Stimulated activated CD4-positive, alpha-beta T cell treated with anti-CD3 and anti-CD28 coated beads, Interleukin-2, amount 100 ng/mL, for 48 hours (primary cell): Measurements from ENCODE around the gene DRD2.

Experiments used
- DNase-seq, 2 donors: peaks; one replicate each; pipeline ENCODE4 v3.0.0-alpha.2; 2020

Gene DRD2

DNA sequence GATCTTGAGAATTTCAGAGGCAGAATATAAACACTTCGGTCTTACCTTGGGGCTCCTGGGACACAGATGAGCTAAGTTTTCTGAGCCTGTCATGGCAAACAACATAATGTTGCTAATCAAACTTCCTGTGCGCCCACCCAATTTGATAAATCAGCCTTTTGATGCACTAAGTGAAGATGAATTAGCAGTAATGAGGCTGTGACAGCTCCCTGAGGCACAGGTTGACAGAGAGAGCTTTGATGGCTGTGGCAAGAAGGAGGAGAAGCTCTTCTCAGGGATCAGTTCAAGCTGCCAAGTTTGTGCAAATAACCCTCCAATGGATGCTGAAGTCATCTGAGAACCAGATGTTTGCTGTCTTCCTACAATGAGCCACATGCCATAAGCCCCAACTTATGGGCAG, 34.4 kb downstream of the DRD2 start:
- DNase-seq = no peak

DNA sequence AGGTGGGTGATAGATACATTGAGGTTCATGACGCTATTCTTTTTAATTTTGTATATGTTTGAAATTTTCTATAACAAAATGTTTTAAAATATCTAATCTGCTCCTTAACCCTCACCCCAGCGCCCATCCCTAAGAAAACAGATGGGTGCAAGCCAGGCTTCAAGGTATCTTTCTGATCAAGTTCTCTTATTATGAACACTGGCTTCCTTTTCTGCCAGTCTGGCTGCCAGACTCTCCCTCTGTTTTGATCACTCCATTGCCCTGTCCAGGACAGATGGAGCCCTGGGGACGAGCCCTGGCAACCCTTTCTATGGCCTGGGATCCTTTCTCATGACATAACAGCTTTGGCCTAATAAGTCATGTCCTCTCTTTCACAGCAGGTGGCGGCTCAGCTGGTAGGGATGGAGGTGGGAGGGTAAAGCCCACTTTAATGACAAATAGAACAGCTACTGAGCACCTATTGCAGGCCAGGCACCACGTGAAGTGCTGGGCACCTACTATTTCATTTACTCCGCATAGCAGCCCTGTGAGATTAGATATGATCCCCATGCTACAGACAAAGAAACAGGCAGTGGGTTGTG, 38.4 kb downstream of the DRD2 start:
- DNase-seq = no peak

DNA sequence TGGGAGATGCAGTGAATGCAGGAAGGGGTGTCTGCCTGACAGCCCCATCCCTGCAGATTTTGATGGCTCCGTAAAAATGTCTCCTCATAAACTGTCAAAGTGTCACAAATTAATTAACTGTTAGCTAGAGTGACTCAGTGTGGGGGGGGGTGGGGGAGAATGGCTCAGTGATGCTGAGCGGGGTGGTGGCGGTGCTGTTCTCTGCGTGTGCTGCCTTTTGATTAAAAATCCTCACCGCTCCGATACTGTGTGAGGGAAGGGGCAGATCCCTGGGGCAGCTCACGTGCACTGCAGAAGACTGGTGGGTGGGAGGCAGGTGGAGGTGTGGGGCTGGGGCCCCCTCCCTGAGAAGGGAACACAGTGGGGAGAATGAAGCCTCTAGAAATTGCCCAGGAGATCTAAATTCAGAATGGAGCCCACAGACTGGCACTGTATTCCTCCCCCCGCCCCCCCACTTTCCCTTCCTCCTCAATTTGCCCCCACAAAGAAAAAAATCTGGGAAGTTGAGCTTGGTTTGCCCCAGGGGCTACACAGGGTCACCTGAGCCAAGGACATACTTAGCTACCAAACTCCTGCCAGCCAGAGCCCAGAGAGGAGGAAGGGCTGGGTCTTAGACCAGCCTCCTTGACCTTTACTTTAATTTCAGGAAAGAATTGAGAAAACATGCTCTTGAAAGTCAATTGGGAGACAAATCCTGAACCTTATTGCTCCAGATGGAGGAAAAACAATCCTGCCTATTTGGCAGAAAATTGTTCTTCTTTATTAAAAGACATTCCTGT, 39.8 kb downstream of the DRD2 start:
- no peak for DNase-seq

DNA sequence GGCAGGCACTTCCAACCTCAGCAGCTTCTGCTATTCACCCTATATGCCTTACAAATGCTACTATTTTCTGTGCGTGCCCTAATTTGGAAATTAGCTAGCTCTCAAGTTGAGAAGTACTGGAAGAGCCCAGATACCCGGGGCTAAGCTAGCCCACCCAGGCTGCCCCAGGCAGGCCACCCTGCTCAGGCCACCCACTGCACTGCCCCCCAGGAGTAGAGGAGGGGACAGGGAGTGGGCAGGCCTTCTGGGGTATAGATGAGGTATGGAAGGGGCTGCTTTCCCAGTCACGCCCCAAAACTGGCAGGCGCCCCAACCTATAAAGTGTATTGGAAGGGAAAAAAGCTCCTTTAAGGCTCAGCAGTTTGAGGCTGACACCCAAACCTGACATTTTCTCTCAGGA, 43.5 kb downstream of the DRD2 start:
- DNase-seq = no peak

DNA sequence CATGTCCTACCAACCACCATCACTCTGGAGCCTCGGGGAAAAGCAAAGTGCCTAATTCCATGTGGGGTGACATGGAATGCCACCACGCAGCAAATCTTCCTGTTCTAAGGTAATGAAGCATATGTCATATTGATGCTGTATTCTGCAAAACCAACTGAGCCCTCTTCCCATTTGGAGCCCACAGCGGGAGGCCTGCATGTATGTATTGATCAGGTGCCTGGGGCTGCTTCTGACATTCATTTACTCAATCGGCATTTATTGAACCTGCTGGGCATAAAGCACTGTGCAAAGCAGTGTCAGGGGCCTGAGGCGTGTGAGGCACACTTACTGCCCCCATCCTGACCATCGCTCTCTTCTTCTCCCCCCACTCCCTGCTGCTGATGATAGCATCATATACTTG, 48.5 kb downstream of the DRD2 start:
- DNase-seq = no peak

DNA sequence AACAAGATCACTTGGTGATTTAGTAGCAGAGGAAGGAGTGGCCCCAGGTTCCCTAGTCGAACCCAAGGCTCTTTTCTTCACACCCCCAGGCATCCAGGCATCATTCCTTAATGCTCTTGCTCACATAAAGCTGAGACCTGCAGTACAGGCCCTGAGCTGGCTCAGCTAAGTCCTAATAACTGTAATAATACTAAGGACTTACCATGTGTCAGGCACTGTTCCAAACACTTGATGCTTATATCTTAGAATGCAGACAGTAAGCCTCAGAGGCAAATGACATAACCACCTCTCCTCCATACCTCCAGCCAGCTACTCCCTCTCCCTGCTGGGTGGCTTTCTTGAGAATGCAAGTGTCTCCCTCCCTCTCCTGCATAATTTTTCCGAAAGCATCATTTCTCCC, 54.4 kb downstream of the DRD2 start:
- no peak for DNase-seq

DNA sequence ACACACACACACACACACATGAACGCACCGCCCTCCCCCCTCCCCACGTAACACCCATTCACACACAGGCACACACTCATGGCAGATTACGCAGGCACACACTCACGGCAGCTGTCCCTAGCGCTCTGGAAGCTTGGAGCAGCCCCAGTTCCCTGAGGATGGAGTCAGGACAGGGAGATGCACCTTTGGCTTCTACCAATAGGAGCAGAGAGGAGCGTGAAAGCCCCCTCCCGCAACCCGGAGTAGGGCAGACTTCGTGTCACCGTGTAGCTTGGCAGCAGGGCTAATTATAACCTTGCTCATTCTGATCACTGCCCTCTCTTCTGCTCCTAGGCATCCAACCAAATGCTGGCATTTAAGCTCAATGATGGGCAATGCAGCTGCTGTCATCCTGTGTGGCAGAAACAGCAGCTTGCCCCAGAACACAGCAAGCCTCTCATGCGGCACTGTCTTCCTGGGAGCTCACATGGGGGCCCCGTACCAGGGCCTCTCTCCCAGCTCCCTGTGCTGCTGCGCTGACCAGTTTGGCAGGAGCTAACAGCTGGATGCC, 55.7 kb downstream of the DRD2 start:
- no peak for DNase-seq

DNA sequence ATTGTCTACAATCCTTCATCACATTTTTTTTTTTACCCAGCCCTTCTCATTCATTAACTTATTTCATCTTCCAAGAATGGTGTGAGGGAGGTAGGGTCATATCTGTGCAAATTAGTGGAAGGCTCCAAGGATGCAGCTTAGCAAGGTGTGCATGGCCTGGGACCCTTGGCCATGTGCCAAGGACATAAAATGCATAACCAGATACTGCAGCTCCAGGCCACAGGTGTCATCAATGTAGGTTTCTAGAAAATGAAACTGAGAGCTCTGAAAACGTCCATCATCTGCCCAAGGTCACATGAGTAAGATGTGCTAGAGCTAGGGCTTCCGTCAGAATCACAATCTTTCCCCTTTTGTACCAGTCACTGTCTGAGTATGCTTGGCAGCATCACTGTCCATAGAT, 57.8 kb downstream of the DRD2 start:
- no peak for DNase-seq

DNA sequence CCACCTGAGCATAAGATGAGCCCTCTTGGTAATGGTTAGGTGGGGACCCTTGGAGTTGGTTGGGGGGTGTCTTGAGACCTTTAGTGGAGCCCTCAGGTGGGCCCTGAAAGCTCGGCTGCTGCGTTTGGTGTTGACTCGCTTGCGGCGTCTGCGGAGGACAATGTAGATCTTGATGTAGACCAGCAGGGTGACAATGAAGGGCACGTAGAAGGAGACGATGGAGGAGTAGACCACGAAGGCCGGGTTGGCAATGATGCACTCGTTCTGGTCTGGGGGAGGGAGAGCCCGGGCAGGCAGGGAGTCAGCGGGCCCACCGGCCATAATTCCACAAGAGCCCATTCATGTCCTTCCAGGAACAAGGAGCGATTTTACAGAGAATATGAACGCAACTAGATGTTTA, 59.9 kb downstream of the DRD2 start:
- no peak for DNase-seq

DNA sequence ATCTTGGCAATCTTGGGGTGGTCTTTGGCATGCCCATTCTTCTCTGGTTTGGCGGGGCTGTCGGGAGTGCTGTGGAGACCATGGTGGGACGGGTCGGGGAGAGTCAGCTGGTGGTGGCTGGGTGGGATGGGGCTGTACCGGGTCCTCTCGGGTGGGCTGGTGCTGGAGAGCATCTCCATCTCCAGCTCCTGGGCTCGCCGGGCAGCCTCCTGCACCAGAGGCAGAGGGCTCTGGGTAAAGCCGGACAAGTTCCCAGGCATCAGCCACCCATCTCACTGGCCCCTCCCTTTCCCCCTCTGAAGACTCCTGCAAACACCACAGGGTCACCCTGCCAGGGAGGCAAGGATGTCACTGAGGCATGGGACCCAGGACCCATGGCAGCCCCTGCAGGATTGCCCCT, 62.5 kb downstream of the DRD2 start:
- no peak for DNase-seq

DNA sequence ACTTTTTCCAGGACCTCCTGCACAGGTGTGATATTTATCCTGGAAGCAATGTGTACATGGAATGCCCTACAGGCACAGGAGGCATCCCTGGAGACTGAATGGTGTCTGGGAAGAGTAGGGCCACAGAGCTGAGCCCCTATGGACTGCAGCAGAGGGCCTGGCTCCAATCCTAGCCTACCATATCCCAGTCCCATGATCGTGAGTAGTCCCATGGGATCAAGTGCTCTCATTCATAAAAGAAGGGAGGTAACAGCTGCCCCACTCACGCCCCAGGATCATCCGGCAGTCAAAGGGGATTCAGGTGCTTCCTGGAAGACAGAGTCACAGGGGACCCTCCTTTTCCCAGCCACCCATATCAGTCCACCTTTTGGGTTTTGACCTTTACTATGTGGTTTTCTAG, 63.7 kb downstream of the DRD2 start:
- DNase-seq = no peak

DNA sequence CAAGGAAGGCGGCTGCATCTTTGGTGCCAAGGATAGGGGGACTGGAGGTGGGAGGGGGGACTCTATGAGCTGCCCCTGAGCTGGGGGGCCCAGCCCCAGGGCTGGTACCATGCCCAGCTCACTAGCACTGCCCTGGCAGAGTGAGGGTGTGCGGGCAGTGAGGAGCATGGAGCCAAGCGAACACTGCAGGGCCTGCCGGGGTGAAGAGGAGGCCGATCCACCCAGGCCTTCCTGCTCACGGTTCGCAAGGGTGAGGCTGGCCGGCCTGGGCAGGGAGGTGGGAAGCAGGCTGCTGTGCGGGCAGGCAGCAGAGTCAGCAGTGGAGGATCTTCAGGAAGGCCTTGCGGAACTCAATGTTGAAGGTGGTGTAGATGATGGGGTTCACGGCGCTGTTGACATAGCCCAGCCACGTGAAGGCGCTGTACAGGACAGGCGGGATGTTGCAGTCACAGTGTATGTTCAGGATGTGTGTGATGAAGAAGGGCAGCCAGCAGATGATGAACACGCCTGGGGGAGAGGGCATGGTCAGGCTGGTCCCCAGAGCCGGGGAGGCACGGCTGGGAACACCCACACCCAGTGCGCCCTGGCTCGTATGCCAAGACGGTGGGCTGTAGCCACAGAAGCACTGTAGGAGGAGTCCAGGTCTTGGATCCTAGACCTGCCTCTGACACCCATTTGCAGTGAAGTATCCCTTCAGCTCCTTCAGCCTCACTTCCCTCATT, 64.6 kb downstream of the DRD2 start:
- DNase-seq = no peak

DNA sequence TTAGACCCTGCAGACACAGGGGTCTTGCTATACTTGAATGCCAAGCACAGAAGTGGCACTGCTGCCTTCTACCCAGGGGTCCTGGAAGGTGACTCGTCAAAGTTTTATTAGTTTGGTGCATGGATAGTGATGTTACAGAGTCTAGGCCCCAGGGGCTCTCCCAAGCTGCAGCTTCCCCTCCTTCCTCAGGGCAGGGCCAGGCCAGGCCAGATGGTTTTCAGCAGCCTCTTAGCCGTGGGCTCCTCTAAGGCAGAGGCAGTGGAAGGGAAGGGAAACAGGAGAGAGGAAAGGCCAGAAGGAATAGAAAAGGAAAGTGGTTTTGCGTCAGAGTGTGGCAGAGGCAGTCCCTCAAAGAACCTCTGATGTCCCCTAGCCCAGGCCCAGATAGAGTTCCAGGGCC, 65.7 kb downstream of the DRD2 start:
- DNase-seq = no peak

DNA sequence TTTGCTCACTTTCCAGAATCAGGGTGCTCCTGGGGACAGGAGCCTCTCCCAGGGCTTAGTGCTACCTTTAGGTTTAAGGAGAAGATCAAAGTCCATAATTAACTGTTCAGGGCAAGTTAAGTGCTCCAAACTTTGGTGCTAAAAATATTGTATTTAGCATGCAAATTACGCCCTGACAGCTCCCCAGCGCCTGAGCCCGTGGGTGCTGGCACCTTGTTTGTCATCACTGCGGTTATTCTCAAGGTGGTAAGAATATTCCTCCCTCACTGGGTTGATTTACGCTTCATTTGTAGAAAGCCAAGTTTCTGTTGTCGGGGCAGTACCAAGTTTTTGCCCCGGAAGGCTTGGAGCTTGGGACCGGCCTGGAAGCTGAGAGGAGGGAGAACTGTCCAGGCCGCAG, 66.3 kb downstream of the DRD2 start:
- DNase-seq = no peak

DNA sequence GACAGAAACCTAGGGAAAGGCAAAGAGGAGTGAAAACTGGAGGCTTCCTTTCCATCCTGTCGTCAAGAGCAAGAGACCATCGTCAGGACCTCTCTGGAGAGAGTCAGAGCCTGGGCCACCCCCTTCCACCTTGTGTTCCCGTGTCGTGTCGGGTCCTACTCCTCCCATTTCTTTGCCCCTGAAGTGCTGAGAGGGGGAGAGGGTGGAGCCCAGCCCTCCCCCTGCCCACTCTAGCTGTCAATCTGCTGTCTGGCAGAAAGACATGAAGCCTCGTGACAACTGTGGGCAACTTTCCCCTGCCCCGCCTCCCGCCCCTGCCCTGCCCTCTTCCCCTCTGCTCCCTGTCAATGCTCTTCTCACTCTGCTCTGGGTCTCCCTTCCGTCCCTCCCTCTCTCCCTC, 67.0 kb downstream of the DRD2 start:
- no peak for DNase-seq

DNA sequence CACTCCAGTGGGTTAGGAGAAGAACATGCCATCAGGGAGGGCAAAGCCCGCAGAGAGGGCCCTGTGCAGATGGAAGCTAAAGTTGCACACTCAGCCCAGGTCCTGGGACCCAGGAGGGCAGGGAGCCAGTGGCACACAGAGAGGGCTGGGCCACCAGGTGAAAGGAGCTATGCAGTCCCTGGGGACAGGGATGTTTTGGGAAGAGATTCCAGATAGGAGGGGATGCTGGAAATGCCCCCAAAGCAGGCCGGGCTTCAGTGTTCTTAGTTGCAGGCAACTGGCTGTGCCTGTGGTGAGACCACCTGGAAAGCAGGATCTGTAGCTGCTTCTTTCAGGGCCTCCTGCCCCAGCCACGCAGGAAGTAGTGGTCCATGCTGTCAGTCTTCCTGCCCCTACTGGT, 68.0 kb downstream of the DRD2 start:
- DNase-seq = no peak

DNA sequence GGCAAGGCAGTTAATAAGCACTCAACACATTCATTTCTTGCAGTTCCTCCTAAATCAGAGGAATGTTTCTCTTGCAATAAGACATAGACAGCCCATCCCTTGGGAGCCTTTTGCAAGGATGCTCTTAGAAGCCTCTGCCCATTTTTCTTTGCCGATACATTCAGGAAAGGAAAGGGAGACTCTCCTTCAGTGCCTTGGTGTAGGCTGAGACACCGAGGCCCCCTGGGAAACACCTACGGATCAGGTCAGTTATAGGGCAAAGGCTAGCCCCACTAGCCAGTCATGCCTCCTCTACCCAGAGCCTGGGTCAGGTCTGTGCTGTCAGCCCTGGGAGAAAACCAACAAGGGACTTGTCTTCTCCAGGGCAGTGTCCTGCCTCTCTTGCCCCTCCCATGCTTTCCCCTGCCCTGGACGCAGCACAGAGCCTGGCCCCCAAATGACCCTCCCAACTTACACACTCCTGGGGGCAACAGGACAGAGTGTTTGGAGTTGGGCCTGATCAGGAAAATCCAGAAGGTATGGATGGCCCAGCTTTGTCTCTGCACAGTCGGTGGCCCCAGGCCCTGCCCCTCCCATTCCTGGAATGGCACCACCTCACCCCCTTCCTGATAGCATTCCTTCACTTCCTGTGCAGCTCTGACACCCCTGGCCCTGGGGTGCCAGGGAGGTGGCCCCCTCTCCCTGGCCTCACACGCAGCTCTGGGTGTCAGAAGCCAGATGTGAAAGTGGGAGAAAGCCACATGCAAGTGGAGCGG, 69.3 kb downstream of the DRD2 start:
- DNase-seq = no peak

DNA sequence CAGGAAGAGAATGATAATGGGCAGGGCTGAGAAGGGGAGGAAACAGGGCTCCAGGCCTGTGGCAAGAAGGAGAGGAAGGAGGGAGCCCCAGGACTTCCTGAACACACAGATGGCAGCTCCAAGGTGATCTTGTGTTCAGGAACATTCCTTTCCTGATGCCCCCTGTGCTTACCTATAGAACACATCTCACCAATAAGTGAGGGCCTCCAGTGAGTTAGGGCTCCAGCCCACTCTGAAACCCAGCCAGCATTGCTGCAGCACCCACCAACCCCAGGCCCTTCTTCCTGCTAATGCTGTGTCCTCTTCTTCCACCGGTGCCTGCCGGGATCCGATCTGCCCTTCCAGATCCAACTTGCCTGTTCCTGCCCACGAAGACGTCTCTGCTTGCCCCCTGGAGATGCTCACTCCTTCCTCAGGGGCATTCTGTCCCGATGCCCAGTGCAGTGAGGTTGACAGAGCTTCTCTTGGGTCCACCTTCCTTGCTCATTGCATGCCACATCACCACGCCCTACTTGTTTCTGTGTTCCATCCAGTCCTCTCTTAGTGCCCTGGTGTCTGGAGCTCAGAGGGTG, 70.3 kb downstream of the DRD2 start:
- DNase-seq = no peak

DNA sequence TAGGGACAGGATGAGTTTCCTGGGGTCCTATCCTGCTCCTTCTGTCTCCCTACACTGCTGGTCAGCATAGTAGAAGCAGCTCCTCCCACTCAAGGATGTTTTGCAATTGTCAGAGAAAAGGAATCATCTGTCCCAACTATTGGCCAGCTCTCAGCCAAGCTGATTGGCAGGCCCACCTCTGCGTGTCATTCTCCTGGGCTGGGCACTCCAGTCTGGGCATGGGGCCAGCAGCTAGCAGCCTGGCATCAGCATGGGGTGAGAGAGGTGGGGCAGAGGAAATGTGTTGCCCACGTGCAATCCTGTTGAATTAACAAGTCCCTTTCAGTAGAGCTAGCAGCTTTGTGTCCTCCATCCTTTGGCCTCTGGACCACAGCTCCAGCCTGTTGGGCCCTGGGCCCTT, 73.5 kb downstream of the DRD2 start:
- DNase-seq = no peak

DNA sequence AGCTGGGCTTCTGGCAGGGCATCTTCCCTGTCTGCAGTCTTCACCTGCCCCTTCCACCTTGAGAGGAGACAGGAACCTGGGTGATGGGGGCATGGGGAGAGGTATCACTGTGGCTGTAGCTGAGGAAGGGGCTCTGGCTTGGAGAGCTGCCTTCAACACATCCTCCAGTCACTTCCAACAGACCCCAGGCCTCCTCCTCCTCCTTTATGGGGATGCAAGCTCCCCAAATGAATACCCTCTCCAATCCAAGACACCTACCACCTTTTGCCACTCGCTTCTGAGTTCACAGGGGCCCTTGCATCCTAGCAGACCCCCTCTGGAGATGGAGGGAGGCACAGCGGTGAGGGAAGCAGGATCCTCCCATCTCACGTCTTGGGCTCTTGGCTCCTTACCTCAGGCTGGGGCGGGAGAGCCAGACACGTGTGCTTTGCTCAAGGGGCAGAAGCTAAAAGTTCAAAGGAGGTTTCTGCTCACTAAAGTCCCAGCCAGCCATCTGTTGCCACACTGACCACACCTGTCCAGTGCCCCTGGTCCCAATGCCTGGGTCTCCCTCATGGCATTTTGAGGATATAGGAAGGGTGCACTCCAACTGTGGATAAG, 74.5 kb downstream of the DRD2 start:
- no peak for DNase-seq

DNA sequence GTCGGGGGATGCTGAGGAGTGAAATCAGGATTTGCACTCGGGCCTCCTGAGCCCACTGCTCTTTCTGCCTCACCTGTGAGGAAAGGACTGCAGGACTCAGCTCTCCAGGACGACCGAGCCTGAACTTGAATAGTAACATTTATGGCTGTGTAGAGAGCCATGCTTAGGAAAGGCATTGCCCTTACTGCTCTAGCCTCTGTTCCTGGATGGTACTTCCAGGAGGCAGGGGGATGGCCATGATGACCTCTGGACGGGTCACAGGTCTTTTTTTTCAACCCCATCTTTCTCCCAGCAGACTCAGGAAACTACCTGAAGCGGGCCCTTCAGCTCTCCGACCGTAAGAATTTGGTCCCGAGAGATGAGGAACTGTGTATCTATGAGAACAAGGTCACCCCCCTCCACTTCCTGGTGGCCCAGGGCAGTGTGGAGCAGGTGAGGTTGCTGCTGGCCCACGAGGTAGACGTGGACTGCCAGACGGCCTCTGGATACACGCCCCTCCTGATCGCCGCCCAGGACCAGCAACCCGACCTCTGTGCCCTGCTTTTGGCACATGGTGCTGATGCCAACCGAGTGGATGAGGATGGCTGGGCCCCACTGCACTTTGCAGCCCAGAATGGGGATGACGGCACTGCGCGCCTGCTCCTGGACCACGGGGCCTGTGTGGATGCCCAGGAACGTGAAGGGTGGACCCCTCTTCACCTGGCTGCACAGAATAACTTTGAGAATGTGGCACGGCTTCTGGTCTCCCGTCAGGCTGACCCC, 76.3 kb downstream of the DRD2 start:
- DNase-seq = no peak

DNA sequence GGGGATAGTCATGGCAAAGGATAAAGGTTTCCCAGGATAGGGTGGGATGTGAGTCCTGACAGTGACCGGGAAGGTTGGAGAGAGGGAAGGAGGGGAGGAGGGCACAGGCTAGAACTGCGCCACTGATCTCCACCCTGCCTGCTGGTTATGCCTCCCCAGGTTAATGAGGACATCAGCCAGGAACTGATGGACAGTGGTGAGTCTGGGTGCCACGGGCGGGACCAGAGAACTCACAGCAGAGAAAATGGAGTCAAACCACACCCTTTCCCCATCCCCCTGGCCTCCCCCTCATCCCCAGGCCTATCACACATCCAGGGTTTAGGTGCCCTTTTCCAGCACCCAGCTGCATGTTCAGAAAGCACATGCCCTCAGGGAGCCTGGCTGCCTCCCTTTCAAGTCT, 77.4 kb downstream of the DRD2 start:
- no peak for DNase-seq
